Measurements from ENCODE around the gene RASSF4.

The RASSF4 gene

DNA sequence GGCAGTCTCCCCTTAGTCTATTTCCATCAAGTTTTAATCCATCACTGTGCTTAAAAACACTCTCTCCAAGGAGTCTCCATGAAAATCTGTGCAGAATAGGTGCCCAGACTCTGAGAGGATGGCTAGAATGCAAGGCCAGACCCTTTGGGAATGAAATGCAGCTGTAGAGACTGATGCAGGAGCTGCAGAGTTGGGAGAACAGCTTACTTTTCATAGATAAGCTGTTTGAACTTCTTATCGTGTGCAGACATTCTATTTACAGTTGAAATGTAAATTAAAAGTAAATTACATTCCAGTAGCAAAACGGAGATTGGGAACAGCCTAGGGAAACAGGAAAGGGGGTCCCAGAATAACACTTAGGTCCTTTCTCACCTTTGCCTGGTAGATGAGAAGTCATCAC, 56.0 kb downstream of the RASSF4 start:
- DNase-seq, result no peak

DNA sequence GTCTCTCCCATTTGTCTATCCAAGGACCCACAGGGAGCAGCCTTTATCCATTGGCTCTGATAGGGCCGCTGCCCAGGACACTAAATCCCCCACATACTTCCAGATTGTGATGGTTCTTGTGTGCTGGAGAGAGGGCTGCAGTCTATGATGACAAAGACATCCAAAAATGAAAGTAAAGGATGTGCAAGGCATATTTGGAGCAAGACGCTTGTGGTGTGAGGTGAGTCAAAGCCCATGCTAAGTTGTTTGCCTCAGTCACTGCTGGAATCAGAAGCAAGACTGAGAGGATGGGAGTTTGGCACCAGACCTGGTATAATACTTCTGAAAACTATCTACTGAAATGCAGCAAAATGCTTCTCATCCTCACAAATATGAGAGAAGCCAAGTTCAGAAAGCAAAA, 63.8 kb downstream of the RASSF4 start:
- DNase-seq, result no peak

DNA sequence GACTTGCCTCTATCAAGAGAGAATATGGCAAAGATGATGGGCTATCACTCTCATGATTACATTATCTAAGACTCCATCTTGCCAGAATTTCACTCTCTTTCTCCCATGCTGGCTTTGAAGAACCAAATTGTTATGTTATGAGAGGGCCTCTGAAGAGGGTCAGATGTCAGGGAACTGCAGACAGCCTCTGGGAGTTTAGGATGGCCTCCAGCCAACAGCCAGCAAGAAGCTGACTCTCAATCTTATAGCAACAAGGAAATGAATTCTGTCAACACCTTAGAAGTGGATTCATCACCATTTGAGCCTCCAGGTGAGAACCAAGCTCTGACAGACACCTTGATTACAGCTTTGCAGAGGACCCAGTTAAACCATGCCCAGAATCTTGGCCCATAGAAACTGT, 74.7 kb downstream of the RASSF4 start:
- no peak for DNase-seq

DNA sequence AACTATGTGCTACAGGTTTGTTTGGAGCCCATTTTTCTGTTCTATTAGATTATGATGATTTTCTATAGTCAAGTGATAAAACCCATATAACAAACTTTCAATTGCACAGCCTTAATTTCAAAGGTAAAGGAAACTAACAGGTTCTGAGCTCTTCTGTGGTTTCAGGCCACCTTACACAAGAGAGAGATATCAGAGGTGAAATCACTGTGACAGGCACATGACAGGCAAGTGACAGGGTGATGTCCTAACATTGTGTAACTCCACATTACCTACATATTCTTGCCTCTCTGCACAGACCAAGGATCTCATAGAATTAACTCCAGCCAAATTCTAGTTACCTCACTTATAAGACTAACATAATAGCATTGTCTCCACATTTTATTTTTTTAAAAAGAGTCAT, 76.1 kb downstream of the RASSF4 start:
- DNase-seq, result no peak

DNA sequence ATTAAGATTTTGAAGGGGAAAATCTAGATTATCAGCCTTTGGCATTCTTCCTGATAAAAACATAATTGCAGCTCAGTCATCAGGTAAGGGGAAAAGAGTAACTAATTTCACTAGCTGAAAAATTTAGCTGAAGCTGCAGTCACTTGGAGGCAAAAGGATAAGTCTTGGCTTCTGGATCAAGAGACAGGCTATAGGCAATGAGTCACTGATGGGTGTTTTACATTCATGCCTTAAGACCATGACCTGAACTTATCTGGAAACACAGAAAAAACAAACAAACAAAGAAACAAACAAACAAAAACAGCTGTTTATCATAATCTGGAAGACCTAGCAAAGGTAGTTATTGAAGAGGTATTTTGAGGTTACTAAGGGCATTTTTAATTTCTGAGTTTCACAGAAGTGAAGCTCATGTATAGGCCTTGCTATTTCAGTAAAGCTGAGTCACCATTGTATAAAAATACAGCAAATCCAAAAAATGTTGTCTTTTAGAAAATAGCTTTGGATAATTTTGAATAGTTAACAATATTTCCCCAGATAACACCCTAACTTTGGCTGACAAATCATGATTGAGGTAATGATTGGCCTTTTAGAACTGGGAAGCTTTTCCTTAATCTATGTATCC, 81.4 kb downstream of the RASSF4 start:
- DNase-seq, result no peak

DNA sequence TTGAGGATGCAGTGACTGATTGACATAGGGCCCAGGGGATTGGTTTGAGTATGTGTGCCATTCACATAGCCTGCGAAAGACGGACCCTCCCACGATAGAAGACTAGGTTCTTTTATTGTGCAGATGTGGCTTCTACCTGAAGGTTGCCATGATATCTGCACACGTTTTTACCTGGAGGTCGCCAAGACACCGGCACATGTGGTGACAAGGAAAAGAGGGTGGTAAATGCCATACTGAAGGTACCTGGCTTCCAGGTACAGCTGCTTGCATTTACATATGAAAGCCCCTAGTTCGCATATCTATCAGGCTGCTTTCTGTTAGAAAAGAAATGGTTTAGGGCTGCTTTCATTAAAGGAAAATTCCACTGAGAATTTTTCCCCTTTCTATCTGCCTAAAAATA, 84.7 kb downstream of the RASSF4 start:
- no peak for DNase-seq

Data from NCI-H187 (cell line).